CD4-positive, alpha-beta T cell treated with Interleukin-15 for 4 hours (primary cell): ENCODE results near the gene WWC2.
"Not testable (repeated sequence)": the region's sequence is repeated elsewhere in the genome, so short reads cannot be mapped to it uniquely, and the experiment has no call there.

Source experiments
- DNase-seq: peaks from one replicate; pipeline ENCODE4 v3.0.0-alpha.2; 2020; ENCODE audit warnings: low spot score

WWC2 gene

DNA sequence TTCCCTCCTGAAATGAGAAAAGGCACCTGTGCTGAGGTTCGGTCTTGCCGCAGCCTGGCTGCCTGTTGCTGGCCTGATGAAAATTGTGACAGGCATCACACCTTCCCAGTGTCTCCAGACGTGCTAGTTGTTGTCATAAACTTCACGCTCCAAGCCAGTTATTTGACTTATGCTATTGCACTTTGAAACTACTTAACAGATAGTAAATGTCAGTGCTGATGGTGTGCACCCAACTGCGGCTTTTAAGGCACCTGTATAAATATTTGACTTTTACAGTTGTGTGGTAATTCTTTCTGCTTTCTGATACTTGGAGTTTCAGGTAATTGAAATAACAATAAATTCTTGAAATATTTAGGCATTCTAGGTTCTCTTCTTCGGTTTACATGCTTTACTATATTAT lies 1.8 kb downstream of the WWC2 start:
- no peak for DNase-seq

DNA sequence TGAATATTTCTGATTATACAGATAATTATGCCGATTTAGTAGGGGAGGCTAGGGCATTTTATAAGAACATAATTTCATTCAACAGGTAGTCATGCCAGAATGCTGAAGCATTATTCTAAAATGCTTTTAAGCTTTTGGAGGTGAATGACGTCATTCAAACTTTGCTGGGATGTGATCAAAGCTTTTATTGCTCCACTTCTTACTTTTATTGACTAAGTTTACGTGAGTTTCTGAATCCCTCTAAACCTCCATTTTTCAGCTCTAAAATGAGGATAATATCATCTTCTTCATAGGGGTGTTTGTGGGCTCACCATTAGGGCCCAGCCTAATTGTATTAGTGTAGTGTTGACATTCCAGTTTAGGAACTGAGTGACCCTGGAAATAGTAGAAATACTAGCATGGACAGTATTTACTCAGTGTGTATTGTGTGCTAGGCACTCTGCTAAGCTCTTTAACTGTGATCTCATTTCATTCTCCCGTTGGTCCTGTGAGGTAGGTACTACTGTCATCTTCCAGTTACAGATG lies 3.0 kb downstream of the WWC2 start:
- no peak for DNase-seq

DNA sequence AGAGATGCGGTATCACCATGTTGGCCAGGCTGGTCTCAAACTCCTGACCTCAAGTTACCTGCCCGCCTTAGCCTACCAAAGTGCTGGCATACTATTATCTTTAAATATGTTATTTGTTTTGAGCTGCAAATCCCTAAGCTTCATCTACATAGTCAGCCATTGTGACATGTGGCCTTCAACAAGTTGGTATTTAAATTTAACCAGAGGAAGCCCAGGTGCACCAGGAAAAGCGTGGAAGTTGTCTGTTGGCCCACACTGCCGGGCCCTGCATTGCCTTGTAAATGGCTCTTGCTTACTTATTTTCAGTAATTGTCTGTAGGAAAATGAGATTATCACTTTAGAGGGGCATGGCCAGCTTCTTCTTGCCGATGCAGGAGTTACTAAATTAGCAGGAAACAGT lies 6.0 kb downstream of the WWC2 start:
- no peak for DNase-seq

GRCh38 chr4:183106839-183107238 lies 7.8 kb downstream of the WWC2 start:
- no peak for DNase-seq

- no peak for DNase-seq
Observed at GRCh38 chr4:183107891-183108459, 8.9 kb downstream of the WWC2 start.

GRCh38 chr4:183110244-183110643 lies 11.2 kb downstream of the WWC2 start:
- no peak for DNase-seq

DNA sequence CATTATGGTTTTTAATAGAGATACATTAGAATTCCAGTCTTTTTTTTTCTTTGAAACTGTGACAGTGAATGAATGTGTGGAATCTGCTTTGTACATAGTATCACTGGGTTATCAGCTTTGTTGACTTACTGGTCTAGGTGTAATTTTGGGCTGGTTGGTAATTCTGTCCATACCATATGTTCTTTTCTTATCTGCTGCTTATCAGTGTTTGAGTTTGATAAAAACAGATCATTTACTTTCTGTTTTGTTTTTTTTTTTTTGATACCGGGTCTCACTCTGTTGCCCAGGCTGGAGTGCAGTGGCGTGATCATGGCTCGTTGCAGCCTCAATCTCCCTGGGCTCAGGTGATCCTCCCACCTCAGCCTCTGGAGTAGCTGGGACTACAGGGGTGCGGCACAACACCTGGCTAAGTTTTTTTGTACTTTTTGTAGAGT lies 12.4 kb downstream of the WWC2 start:
- no peak for DNase-seq

GRCh38 chr4:183118141-183118540 lies 19.1 kb downstream of the WWC2 start:
- no peak for DNase-seq

DNA sequence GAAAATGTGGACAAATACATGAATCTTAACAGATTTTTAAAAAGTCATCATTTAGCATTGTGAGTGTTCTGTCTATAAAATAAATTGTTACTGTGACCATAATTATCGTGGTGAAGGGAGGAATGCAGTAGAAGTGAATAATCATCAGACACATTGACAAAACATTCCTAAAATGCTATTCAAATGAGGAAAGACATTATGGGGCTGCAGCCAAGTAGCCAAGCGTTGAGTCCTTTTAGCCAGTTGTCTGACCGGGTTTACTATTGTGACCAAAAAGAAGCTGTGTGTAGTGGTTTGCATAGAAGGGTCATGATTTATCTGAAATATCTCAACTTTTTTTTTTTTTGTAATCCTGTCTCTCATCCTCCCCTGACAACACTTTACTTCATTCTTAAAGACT lies 19.5 kb downstream of the WWC2 start:
- no peak for DNase-seq

DNA sequence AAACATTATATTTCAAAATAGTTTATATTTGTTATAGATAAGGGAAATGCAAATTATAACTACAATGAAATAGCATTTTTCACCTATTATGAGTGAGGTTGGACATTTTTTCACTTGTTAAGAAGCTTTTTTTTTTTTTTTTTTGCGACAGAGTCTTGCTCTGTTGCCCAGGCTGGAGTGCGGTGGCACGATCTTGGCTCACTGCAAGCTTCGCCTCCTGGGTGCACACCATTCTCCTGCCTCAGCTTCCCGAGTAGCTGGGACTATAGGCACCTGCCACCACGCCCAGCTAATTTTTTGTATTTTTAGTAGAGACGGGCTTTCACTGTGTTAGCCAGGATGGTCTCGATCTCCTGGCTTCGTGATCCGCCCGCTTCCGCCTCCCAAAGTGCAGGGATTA lies 22.6 kb downstream of the WWC2 start:
- DNase-seq, result not testable (repeated sequence)

DNA sequence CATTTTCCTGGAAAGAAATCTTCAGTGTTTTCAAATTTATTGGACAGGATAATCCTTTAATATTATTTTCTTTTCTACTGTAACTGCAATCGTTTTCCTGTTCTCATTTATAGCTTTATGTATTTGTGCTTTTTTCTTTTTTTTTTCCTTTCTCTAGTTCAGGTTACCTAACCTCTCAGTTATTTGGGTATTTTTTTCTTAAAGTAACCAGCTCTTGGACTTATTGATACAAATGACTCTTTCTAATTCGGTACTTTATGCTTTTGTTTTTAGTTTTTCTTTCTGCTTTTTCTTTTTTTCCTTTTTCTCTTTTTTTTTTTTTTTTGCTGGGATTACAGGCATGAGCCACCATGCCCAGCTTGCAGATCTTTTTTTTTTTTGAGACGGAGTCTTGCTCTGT lies 25.2 kb downstream of the WWC2 start:
- DNase-seq, result no peak

DNA sequence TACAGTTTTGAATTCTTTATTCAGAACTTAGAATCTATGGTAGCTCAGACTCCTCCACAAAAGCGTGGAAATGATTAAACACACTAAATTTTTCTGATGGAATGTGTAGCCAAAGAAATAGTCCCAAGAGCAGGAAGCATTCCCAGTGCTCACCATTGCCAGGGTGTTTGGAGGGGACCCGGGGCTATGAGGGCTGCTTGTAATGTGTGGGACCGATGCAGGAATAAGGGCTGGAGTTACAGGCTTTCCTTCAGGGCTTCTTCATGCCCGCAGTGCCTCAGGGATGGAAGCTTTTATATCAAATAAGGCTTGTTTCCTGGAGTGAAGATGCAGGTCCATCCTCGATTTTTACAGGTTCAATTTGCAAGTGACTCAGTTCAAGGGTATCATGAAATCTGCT lies 25.8 kb downstream of the WWC2 start:
- no peak for DNase-seq

DNA sequence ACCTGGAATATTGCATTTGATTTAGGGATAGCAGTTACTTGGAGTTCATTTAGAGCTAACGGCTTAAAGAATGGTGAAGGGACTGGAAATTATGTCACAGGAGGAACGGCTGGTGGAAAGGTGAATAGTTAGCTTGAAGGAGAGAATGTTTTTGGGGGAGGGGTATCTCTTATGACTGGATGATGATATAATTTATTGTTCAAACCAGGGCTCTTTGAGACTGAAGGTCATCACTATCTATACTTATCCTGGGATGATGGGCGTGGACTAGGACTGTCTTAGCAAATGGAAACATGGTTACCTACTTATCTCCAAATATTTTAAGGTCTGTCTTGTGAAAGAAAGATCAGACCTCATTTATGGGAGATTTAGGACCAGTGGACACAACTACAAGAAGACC lies 30.1 kb downstream of the WWC2 start:
- DNase-seq, result no peak

GRCh38 chr4:183129675-183130074 lies 30.6 kb downstream of the WWC2 start:
- no peak for DNase-seq

- DNase-seq, result no peak
Observed at GRCh38 chr4:183130328-183131155, 31.5 kb downstream of the WWC2 start.

DNA sequence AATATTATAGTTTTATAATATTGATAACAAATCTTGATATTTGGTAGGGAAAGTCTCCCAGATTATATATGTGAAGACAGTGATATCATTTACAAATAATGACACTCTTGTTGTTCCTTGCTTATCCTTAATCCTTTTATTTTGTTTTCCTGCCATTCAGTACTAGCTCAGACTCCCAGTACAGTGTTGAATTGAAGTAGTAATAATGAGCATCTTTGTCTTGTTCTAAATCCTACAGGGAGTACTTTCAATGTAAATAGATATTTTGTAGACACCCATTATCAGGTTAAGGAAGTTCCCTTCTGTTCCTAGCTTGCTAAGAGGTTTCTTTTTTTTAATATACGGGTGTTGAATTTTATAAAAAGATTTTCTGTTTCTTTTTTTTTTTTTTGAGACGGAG lies 33.0 kb downstream of the WWC2 start:
- no peak for DNase-seq

DNA sequence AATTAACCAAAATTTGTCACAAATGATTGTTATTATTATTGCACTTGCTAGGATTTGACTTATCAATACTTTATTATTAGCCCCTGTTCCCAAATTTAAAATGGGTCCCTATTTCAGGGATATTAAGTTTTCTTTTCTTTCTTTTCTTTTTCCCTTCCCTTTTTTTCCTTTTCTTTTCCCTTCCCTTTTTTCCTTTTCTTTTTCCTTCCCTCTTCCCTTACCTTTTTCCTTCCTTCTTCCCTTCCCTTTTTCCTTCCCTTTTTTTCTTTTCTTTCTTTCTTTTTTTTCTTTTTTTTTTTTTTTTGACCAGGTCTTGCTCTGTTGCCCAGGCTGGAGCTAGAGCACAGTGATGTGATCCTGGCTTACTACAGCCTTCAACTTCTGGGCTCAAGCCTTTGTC lies 33.8 kb downstream of the WWC2 start:
- no peak for DNase-seq

GRCh38 chr4:183136855-183137254 lies 37.8 kb downstream of the WWC2 start:
- DNase-seq, result no peak

- DNase-seq, result no peak
Observed at GRCh38 chr4:183139058-183139750, 40.1 kb downstream of the WWC2 start.

GRCh38 chr4:183139972-183140570 lies 41.0 kb downstream of the WWC2 start:
- no peak for DNase-seq

DNA sequence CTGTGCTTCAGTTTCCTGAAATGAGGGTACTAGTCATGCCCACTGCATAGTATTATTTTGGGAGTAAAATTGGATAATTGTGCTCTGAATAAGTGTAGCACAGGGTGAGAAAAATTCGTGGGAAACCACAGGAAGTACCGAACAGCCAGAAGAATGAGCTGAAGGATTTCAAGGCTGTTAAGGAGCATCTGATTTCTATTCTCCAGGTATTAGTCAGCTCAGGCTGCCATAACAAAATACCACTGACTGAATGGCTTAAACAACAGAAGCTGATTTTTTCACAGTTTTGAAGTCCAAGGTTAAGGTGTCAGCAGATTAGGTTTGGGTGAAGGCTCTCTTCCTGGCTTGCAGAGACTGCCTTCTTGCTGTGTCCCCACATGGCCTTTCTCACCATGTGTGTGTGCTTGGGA lies 41.9 kb downstream of the WWC2 start:
- no peak for DNase-seq

- DNase-seq, result no peak
Observed at GRCh38 chr4:183141997-183142396, 42.9 kb downstream of the WWC2 start.
